Osteocyte (in vitro differentiated cells): ENCODE data around the gene PLCB4. TPM values are rescaled to one million over a fixed set of nuclear protein-coding genes. Genes with fewer than 3 reads are reported as not detected.

ENCODE experiments used
- DNase-seq: peaks from one replicate; pipeline ENCODE4 v3.0.0; 2021; ENCODE audit warnings: mixed read lengths; ENCODE audit not compliant: unreplicated experiment; ENCODE audit errors: extremely low spot score
- H3K27ac Mint-ChIP-seq: one replicate; pipeline ENCODE4 v1.8.0; 2021; ENCODE audit warnings: mild to moderate bottlenecking, mixed read lengths; ENCODE audit not compliant: unreplicated experiment
- H3K27me3 Mint-ChIP-seq: one replicate; pipeline ENCODE4 v1.8.0; 2021; ENCODE audit warnings: mixed read lengths; ENCODE audit not compliant: unreplicated experiment
- H3K36me3 Mint-ChIP-seq: one replicate; pipeline ENCODE4 v1.8.0; 2021; ENCODE audit warnings: mixed read lengths; ENCODE audit not compliant: unreplicated experiment
- H3K4me1 Mint-ChIP-seq: one replicate; pipeline ENCODE4 v1.8.0; 2021; ENCODE audit warnings: mixed read lengths; ENCODE audit not compliant: unreplicated experiment
- H3K4me3 Mint-ChIP-seq: one replicate; pipeline ENCODE4 v1.8.0; 2021; ENCODE audit warnings: mild to moderate bottlenecking, moderate library complexity, mixed read lengths; ENCODE audit not compliant: unreplicated experiment
- H3K9me3 Mint-ChIP-seq: one replicate; pipeline ENCODE4 v1.8.0; 2021; ENCODE audit warnings: mixed read lengths; ENCODE audit not compliant: unreplicated experiment
- CTCF ChIP-seq: fragments of 200-600 bp; sonication (generic); IDR thresholded peaks from 2 replicates; pipeline ENCODE4 v1.5.0; 2021; ENCODE audit warnings: antibody characterized with exemption, mild to moderate bottlenecking, moderate library complexity
- total RNA-seq: library from RNA; stranded (reverse); gene quantifications from 2 replicates; pipeline ENCODE4 v1.2.1, GENCODE V29; 2021

PLCB4 gene
- total RNA-seq, 1 donor from 2014 or later: 5.3 TPM

DNA sequence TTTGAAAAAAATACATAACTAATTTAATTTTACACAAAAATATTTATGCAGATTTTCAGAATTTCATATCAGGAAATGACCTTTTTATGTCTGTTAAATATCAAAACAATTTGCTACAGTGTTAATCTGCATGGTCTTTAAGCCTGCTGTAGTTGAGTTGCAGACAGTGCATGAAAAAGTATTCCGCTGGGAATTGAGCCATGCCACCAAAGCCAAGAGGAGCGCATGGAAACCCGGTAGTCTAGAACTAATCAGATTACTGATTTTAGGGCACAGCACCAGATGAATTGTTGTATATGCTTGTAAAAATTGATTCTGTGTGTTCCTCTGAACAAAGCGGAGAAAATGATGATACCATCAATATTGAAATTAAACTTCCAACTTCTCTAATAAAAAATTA lies 411.2 kb downstream of the PLCB4 start:
- Mint-ChIP-seq H3K36me3 (peaks cover 5% of the 10 kb centered on the region), H3K9me3 (no peaks in the 10 kb centered on the region), H3K27ac (no peak overlapping the region), H3K4me1 (peaks cover 14% of the 10 kb centered on the region), H3K4me3 (no peak overlapping the region), H3K27me3 (no peaks in the 10 kb centered on the region)
- no peak for TF ChIP-seq CTCF
- no peak for DNase-seq

GRCh38 chr20:9482180-9482579 lies 413.3 kb downstream of the PLCB4 start:
- peaks cover 19% of the 10 kb centered on the region for H3K4me1 Mint-ChIP-seq
- no peak for TF ChIP-seq CTCF
- H3K27me3 Mint-ChIP-seq: no peaks in the 10 kb centered on the region
- no peak overlapping the region for H3K4me3 Mint-ChIP-seq
- H3K9me3 Mint-ChIP-seq: no peaks in the 10 kb centered on the region
- H3K36me3 Mint-ChIP-seq: no peaks in the 10 kb centered on the region
- no peak overlapping the region for H3K27ac Mint-ChIP-seq
- DNase-seq: no peak

- H3K27me3 Mint-ChIP-seq: no peaks in the 10 kb centered on the region
- no peak overlapping the region for H3K4me3 Mint-ChIP-seq
- H3K9me3 Mint-ChIP-seq: no peaks in the 10 kb centered on the region
- H3K4me1 Mint-ChIP-seq: peaks cover 27% of the 10 kb centered on the region
- no peaks in the 10 kb centered on the region for H3K36me3 Mint-ChIP-seq
- no peak overlapping the region for H3K27ac Mint-ChIP-seq
- DNase-seq: no peak
- no peak for TF ChIP-seq CTCF
Measured at GRCh38 chr20:9483131-9483530, 414.2 kb downstream of the PLCB4 start.

- DNase-seq: no peak
- TF ChIP-seq CTCF: no peak
- Mint-ChIP-seq H3K36me3 (no peaks in the 10 kb centered on the region), H3K9me3 (peaks cover 4% of the 10 kb centered on the region), H3K4me3 (no peak overlapping the region), H3K27me3 (no peaks in the 10 kb centered on the region), H3K27ac (no peak overlapping the region), H3K4me1 (peaks cover 34% of the 10 kb centered on the region)
Measured at GRCh38 chr20:9485614-9486340, 416.9 kb downstream of the PLCB4 start.

- no peak for DNase-seq
- peaks cover 4% of the 10 kb centered on the region for H3K9me3 Mint-ChIP-seq
- no peak overlapping the region for H3K4me3 Mint-ChIP-seq
- TF ChIP-seq CTCF: no peak
- H3K27ac Mint-ChIP-seq: no peak overlapping the region
- H3K27me3 Mint-ChIP-seq: no peaks in the 10 kb centered on the region
- no peaks in the 10 kb centered on the region for H3K36me3 Mint-ChIP-seq
- H3K4me1 Mint-ChIP-seq: peaks cover 44% of the 10 kb centered on the region
Measured at GRCh38 chr20:9487231-9487630, 418.3 kb downstream of the PLCB4 start.
